BLaER1 (cell line): ENCODE measurements around the gene ESPNL.
A peak's percentile ranks its signal among the peaks of the same experiment; 100 is the strongest.
"Not testable (repeated sequence)": the region's sequence is repeated elsewhere in the genome, so short reads cannot be mapped to it uniquely, and the experiment has no call there.

Experiments
- H3K27ac ChIP-seq: shearing (Covaris generic); formaldehyde crosslinking; 2 replicates; pipeline ENCODE4 v1.8.1; 2022
- H3K27me3 ChIP-seq: shearing (Covaris generic); formaldehyde crosslinking; 2 replicates; pipeline ENCODE4 v1.8.1; 2022
- H3K36me3 ChIP-seq: shearing (Covaris generic); formaldehyde crosslinking; 2 replicates; pipeline ENCODE4 v1.8.1; 2022
- H3K4me1 ChIP-seq: shearing (Covaris generic); formaldehyde crosslinking; 2 replicates; pipeline ENCODE4 v1.8.1; 2022
- H3K4me2 ChIP-seq: shearing (Covaris generic); formaldehyde crosslinking; 2 replicates; pipeline ENCODE4 v1.8.1; 2022
- H3K4me3 ChIP-seq: shearing (Covaris generic); formaldehyde crosslinking; 2 replicates; pipeline ENCODE4 v1.8.1; 2022
- H3K9ac ChIP-seq: shearing (Covaris generic); formaldehyde crosslinking; 2 replicates; pipeline ENCODE4 v1.8.1; 2022
- H3K9me3 ChIP-seq: shearing (Covaris generic); formaldehyde crosslinking; 2 replicates; pipeline ENCODE4 v1.8.1; 2022
- H4K20me1 ChIP-seq: shearing (Covaris generic); formaldehyde crosslinking; 2 replicates; pipeline ENCODE4 v1.8.1; 2022
- Cebpa-rat ChIP-seq: shearing (Covaris generic); IDR thresholded peaks from 2 replicates; pipeline ENCODE4 v1.8.1; 2022

ESPNL gene

DNA sequence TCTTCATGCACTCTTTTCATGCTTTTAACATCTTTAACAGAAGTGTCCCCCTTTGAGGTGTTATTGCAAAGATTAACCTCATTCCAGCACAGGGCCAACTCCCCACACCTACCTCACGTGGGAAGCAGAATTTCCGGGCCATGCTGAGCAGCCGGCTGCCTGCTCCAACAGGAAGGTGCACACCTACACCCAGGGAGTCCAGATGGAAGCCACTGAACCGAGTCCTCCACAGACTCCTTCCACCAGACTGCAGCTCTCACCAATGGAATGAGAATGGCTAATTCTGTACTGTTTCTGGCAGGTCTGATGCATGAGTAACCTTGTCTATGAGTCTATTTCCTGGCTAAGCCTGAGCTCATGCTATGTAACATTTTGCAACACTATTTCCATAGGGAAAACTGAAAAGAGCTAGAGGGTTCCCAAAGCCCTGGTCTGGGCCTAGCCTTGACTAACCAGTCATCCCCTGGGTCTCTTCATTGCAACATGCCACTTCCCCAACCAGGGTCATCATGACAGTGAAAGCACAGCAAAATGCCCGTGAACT lies 69.6 kb downstream of the ESPNL start:
- TF ChIP-seq Cebpa-rat, result no peak
- Histone ChIP-seq H3K27me3 (no peaks in the 10 kb centered on the region), H3K4me3 (no peak overlapping the region), H3K4me1 (peaks cover 21% of the 10 kb centered on the region), H3K36me3 (peaks cover 89% of the 10 kb centered on the region), H3K4me2 (peak overlapping the region; percentile 39), H3K27ac (no peak overlapping the region), H3K9me3 (no peaks in the 10 kb centered on the region), H4K20me1 (0 out of 2 replicates have a peak, but pooled peaks cover 11% of the 10 kb centered on the region), H3K9ac (0 out of 2 replicates have a peak overlapping the region, but pooled peaks have one; percentile 2)

DNA sequence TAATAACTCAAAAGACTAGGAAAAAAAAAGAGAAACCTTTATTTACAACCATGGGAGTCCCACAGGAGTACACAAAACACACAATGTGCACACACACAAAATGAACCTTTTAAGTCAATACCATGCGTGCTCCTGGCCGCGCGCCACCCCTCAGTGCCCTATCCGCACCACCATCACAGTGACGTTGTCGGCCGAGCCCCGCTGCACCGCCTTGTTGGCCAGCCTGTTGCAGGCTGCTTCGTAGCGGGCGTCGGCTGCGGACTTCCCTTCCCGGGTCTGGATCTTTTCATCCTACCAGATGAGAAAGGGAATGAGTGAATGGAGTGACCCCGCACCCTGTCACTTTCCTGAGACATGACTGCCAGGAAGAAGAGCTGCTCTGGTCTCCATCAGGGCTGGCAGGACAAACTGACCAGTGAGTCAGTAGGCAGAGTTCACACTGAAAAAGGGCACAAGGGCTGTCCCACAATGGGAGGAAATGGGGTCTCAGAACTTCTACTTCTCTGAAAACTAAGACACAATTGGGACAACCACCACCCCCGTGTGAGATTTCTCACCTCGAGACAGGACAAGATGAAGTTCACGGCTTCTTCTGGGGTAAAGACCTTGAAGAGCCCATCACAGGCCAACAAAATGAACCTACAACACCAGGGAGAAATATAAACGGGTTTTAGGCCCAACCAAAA lies 70.4 kb downstream of the ESPNL start:
- Histone ChIP-seq H3K9ac (no peak overlapping the region), H3K4me3 (no peak overlapping the region), H3K4me2 (peak overlapping the region; percentile 39), H3K9me3 (no peaks in the 10 kb centered on the region), H3K27ac (no peak overlapping the region), H3K27me3 (no peaks in the 10 kb centered on the region), H4K20me1 (0 out of 2 replicates have a peak, but pooled peaks cover 11% of the 10 kb centered on the region), H3K4me1 (peaks cover 21% of the 10 kb centered on the region), H3K36me3 (peaks cover 93% of the 10 kb centered on the region)
- no peak for TF ChIP-seq Cebpa-rat

DNA sequence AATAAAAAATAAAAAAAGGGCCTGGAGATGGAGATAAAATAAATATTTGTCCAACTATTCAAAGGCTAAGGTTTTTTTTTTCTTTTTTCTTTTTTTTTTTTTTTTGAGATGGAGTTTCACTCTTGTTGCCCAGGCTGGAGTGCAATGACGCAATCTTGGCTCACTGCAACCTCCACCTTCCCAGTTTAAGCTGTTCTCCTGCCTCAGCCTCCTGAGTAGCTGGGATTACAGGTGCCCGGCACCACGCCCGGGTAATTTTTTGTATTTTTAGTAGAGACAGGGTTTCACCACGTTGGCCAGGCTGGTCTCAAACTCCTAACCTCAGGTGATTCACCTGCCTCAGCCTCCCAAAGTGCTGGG lies 70.9 kb downstream of the ESPNL start:
- Histone ChIP-seq H4K20me1 (0 out of 2 replicates have a peak, but pooled peaks cover 11% of the 10 kb centered on the region), H3K4me1 (peaks cover 21% of the 10 kb centered on the region), H3K36me3 (peaks cover 97% of the 10 kb centered on the region)
- H3K27me3 ChIP-seq, H3K4me2 ChIP-seq, H3K27ac ChIP-seq, H3K9me3 ChIP-seq, H3K4me3 ChIP-seq, H3K9ac ChIP-seq: not testable (repeated sequence)

DNA sequence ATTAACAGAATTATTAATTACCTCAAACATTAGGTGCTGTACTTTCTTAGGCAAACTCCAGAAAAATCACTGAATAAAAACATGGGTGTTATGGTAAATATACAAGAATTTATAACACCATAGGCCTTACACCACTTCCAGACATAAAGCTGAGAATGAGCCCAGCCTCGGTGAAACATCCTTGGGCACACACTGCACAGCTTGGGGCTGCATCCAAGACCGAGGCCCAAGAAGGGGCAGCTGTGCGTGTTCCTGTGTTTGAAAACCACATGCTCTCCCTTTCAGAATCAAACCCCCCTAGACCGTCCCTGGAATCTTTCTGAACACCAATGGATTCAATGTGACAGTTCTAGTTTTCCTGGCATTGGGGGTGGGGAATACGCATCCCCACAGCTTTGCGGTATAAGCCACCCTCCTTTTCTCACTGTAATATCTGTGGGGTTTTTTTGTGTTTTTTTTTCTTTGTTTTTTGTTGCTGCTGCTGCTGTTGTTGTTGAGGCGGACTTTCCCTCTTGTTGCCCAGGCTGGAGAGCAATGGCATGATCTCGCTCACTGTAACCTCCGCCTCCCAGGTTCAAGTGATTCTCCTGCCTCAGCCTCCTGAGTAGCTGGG lies 71.5 kb downstream of the ESPNL start:
- Histone ChIP-seq H3K36me3 (peaks cover 98% of the 10 kb centered on the region), H3K4me1 (peaks cover 21% of the 10 kb centered on the region), H4K20me1 (0 out of 2 replicates have a peak, but pooled peaks cover 11% of the 10 kb centered on the region), H3K27me3 (no peaks in the 10 kb centered on the region), H3K4me3 (no peak overlapping the region), H3K27ac (no peak overlapping the region), H3K9me3 (no peaks in the 10 kb centered on the region), H3K9ac (no peak overlapping the region), H3K4me2 (no peak overlapping the region)
- no peak for TF ChIP-seq Cebpa-rat

DNA sequence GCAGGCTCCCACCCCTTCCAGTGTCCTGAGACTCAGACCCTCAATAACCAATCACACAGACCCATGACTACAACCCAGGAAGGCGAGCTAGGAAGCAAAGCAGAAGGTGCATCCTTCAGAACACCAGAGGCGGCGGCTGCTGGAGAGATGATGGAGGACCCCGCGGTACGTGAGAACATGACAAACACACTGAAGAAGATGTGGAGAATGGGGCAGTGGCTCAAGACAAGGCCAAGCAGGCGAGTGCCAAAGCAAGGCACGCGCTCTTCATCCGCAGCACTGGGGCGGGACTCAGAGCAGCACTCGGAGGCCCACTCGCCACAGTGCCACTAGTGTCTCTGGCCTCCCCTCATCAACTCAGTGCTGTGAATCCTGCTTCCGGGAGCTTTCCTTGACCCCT lies 72.3 kb downstream of the ESPNL start:
- no peak overlapping the region for H3K4me2 ChIP-seq
- H3K36me3 ChIP-seq, result peaks cover 98% of the 10 kb centered on the region
- no peaks in the 10 kb centered on the region for H3K9me3 ChIP-seq
- no peaks in the 10 kb centered on the region for H3K27me3 ChIP-seq
- peaks cover 21% of the 10 kb centered on the region for H3K4me1 ChIP-seq
- TF ChIP-seq Cebpa-rat, result no peak
- 0 out of 2 replicates have a peak, but pooled peaks cover 11% of the 10 kb centered on the region for H4K20me1 ChIP-seq
- no peak overlapping the region for H3K9ac ChIP-seq
- no peak overlapping the region for H3K4me3 ChIP-seq
- H3K27ac ChIP-seq, result no peak overlapping the region

DNA sequence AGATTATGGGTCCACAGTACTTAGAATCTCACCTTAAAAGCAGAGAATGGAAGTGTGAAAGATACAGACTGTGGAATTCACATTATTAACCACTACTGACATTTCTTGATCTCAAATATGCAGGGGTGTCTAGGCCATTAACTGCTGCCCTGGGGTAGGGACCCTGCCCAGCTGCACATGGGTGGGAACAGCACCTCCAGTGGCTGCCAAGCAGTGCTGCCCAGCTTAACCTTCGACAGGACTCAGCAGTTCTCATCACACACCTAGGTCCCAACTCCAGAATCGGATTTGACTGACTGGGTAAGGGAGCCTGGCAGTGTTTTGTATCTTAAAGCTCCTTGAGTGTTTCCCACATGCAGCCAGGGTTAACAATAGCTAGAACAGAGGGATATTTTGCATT lies 73.6 kb downstream of the ESPNL start:
- H3K4me1 ChIP-seq, result peaks cover 21% of the 10 kb centered on the region
- no peak overlapping the region for H3K9ac ChIP-seq
- TF ChIP-seq Cebpa-rat, result no peak
- no peaks in the 10 kb centered on the region for H3K9me3 ChIP-seq
- H4K20me1 ChIP-seq, result 0 out of 2 replicates have a peak, but pooled peaks cover 7% of the 10 kb centered on the region
- no peaks in the 10 kb centered on the region for H3K27me3 ChIP-seq
- H3K36me3 ChIP-seq, result peaks cover 98% of the 10 kb centered on the region
- no peak overlapping the region for H3K27ac ChIP-seq
- no peak overlapping the region for H3K4me3 ChIP-seq
- no peak overlapping the region for H3K4me2 ChIP-seq

DNA sequence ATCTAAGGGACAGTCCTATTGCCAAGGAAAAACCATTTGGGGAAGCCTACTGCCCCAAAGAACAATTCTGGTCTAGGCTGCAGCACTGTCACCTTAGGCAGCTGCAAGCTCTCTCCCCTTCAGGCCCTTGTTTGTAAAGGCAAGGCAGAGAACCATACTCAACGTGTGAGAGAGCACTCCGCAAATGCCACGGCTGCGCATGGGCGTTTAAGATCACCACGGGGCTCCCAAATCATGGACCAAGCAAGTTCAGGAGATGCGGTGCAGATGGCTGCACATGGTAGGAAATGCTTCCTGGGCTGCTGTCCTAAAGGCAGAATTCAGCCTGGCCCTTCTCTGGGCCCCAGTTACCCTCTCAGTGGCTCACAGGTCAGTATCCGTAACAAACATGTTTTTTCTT lies 74.2 kb downstream of the ESPNL start:
- Histone ChIP-seq H3K9me3 (no peaks in the 10 kb centered on the region), H4K20me1 (0 out of 2 replicates have a peak, but pooled peaks cover 1% of the 10 kb centered on the region), H3K4me2 (no peak overlapping the region), H3K9ac (no peak overlapping the region), H3K27ac (no peak overlapping the region), H3K27me3 (no peaks in the 10 kb centered on the region), H3K36me3 (peaks cover 98% of the 10 kb centered on the region), H3K4me1 (peaks cover 16% of the 10 kb centered on the region), H3K4me3 (no peak overlapping the region)
- TF ChIP-seq Cebpa-rat, result no peak

DNA sequence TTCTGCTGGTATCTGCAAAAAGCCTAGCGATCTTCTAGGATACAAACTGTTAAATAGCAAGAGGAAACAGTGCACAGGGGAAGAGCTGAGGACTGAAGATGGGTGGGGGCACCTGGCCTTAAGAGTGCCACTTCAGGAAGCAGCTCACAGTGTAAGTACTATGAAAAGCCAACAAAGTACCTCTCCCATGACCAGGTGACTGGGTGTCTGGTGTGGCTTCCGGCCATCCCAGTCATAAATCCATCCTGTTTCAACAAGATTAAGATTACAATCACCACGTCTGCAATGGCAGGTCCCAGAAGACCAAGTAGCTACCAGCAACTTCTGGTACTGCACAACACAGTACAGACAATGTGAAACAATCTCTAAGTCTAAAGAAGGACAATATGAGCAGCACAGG lies 74.6 kb downstream of the ESPNL start:
- H3K4me2 ChIP-seq, result no peak overlapping the region
- no peak for TF ChIP-seq Cebpa-rat
- H3K27me3 ChIP-seq, result no peaks in the 10 kb centered on the region
- no peak overlapping the region for H3K9ac ChIP-seq
- no peaks in the 10 kb centered on the region for H3K9me3 ChIP-seq
- H3K27ac ChIP-seq, result no peak overlapping the region
- H3K4me1 ChIP-seq, result peaks cover 12% of the 10 kb centered on the region
- H4K20me1 ChIP-seq, result 0 out of 2 replicates have a peak, but pooled peaks cover 3% of the 10 kb centered on the region
- no peak overlapping the region for H3K4me3 ChIP-seq
- peaks cover 98% of the 10 kb centered on the region for H3K36me3 ChIP-seq

DNA sequence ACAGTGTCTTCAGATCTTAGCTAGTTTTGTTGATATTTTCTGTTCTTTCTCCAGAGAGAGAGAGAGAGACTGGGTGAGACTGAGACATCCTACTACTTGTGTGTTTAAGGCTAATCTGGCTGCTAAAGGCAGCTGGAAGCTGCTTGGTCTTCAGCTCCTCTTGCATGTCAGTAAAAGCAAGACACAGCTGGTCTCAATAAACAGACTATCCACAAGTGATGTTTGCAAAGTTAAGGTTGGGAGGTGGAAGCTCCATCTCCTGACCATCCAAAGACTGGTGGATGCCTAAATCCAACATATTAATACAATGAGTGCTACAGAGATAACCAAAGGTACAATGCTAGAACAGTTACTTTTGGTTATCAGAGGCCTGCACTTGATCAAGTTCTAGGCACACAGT lies 76.5 kb downstream of the ESPNL start:
- Histone ChIP-seq H3K36me3 (peaks cover 98% of the 10 kb centered on the region), H3K4me1 (no peaks in the 10 kb centered on the region), H4K20me1 (0 out of 2 replicates have a peak, but pooled peaks cover 15% of the 10 kb centered on the region), H3K27me3 (no peaks in the 10 kb centered on the region), H3K27ac (no peak overlapping the region), H3K4me3 (no peak overlapping the region), H3K9me3 (no peaks in the 10 kb centered on the region), H3K9ac (no peak overlapping the region), H3K4me2 (no peak overlapping the region)
- TF ChIP-seq Cebpa-rat, result no peak

DNA sequence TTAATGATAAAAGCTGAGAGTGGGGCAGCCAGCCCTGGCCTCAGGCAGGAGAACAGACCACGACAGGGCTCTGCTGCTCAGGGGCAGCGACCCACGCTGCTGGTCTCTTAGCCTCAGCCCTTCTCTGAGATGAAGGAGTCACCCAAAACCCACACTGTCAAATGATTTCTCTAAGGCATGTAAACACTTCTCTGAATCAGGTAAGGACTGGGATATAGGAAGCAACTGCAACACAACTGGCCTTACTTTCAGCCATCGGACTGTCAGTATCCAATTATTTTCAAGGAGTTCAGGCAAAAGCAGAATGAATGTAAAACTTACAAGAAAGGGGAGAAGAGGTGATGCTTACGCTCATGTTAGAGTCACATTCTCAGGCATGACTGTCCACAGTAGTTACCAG lies 80.4 kb downstream of the ESPNL start:
- no peak for TF ChIP-seq Cebpa-rat
- no peak overlapping the region for H3K9ac ChIP-seq

More for the DNA sequence above, 80.4 kb downstream of the ESPNL start:
- H3K4me2 ChIP-seq, result no peak overlapping the region
- H3K27ac ChIP-seq, result no peak overlapping the region
- H3K4me3 ChIP-seq, result no peak overlapping the region
- no peaks in the 10 kb centered on the region for H3K9me3 ChIP-seq
- H4K20me1 ChIP-seq, result 0 out of 2 replicates have a peak, but pooled peaks cover 30% of the 10 kb centered on the region
- no peaks in the 10 kb centered on the region for H3K4me1 ChIP-seq
- no peaks in the 10 kb centered on the region for H3K27me3 ChIP-seq
- H3K36me3 ChIP-seq, result peaks cover 98% of the 10 kb centered on the region
